Measurements from ENCODE around the gene HOXA1. TPM values are rescaled to one million over a fixed set of nuclear protein-coding genes. Genes with fewer than 3 reads are reported as not detected.
A peak's percentile ranks its signal among the peaks of the same experiment; 100 is the strongest.

Gene HOXA1
- total RNA-seq (ENCODE audit: unreplicated experiment), result not detected
- long read RNA-seq, result 0 reads

DNA sequence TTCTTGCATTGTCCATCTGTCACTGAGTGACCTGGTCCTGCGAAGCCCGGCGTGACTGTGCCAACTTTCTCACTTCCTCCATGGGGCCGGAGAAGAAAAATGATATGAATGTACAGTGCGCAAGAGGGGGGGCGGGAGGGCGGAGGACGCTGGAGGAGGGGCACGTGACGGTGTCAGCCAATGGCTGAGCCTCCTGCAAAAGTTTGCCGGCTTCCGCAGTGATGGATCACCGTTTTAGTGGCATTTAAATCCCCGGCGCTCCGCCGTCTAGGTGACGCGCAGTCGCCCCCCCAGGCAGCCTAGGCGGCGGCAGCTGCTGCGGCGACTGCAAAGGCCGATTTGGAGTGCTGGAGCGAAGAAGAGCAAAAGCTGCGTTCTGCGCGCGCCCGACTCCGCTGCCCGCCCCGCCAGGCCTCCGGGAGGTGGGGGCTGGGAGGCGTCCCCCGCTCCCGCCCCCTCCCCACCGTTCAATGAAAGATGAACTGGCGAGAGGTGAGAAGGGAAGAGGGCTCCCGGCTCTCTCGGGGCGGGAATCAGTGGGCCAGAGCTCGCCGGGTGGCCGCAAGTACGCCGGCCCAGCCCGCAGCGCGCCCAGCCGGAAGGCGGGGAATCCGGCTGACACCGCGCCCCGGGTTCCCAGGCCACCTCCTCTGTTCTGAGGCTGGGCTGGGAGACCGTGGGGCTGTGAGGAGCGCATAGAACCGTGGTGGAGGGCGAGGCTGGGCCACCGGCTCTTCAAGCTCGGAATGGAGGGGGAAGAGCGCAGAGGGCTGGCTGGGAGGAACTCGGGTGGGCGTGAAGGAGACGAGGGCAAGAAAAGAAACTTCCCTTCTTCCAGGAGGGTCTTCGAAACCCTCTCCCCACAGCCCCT, at the start of gene HOXA1:
Gene HOXA1, minus strand, starts transcription at position 104 of the 871 bp plus-strand sequence. Its CDS starts 88 bp downstream, at position 16.
- H3K4me1 Mint-ChIP-seq (ENCODE audit: low read depth, unreplicated experiment), result peaks cover 20% of the 10 kb centered on the region
- no peak for TF ChIP-seq CTCF (IDR thresholded peaks at IDR 0.05; ENCODE audit: partially characterized antibody, unreplicated experiment)
- H3K27me3 Mint-ChIP-seq (ENCODE audit: unreplicated experiment), result peaks cover 54% of the 10 kb centered on the region
- H3K9me3 Mint-ChIP-seq (ENCODE audit: unreplicated experiment), result peaks cover 23% of the 10 kb centered on the region
- H3K27ac Mint-ChIP-seq (ENCODE audit: unreplicated experiment), result no peak within 1 kb of the TSS
- H3K4me3 Mint-ChIP-seq (ENCODE audit: unreplicated experiment), result peak within 1 kb of the TSS; percentile 92
- DNase-seq, result peak; percentile 69
- H3K36me3 Mint-ChIP-seq (ENCODE audit: unreplicated experiment), result peaks cover 4% of the 10 kb centered on the region

DNA sequence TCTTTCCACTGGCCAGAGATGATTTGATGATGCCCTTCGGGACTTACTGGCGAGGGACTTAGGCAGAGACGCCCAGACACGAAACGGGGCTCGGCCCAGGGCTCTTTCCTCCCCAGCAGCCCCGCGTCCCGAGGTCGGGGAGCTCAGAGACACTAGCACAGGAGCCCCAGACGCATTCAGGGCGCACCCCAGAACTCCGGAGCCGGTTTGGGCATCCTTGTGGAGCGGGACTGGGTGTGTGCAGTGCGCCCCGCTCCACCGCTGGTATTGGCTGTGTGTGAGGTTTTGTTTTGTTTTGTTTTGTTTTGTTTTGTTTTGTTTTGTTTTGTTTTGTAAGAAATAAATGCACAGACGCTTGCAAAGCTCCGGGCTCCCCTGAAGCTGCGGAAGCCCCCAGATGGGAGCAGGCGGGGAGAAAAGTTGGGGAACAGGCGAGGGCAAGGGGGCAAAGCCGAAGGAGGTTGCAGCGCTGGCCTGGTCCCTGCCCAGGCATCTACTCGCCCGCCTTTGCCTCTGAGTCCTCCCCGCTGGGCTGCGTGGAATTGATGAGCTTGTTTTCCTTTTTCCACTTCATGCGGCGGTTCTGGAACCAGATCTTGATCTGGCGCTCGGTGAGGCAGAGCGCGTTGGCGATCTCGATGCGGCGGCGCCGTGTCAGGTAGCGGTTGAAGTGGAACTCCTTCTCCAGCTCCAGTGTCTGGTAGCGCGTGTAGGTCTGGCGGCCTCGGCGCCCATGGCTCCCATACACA, 49.5 kb upstream of the HOXA1 start:
- Mint-ChIP-seq H3K4me3 (ENCODE audit: unreplicated experiment) (no peak overlapping the region), H3K36me3 (ENCODE audit: unreplicated experiment) (peaks cover 17% of the 10 kb centered on the region), H3K27me3 (ENCODE audit: unreplicated experiment) (peaks cover 50% of the 10 kb centered on the region), H3K9me3 (ENCODE audit: unreplicated experiment) (peaks cover 4% of the 10 kb centered on the region), H3K4me1 (ENCODE audit: low read depth, unreplicated experiment) (no peaks in the 10 kb centered on the region), H3K27ac (ENCODE audit: unreplicated experiment) (no peak overlapping the region)
- TF ChIP-seq CTCF (IDR thresholded peaks at IDR 0.05; ENCODE audit: partially characterized antibody, unreplicated experiment), result no peak
- no peak for DNase-seq

DNA sequence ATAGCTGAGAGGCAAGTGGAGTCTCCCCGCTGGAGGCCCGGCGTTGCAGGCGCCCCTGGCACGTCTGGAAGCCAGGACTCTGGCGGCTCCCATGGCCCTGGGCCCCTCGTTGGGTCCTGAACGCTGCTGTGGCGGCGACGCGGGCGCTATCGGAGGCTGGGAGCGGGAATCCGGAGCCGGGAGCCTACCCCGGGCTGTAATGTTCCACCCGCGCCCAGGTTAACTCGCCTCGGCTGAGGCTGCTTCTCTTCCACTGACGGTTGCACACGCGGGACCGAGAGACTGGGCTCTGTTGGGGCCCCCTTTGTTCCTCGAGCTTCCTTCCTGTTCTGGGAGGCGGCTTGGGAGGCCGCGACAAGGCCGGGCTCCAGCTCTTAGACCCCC, 49.0 kb upstream of the HOXA1 start:
- H3K9me3 Mint-ChIP-seq (ENCODE audit: unreplicated experiment), result peaks cover 4% of the 10 kb centered on the region
- no peak overlapping the region for H3K4me3 Mint-ChIP-seq (ENCODE audit: unreplicated experiment)
- H3K36me3 Mint-ChIP-seq (ENCODE audit: unreplicated experiment), result peaks cover 17% of the 10 kb centered on the region
- no peaks in the 10 kb centered on the region for H3K4me1 Mint-ChIP-seq (ENCODE audit: low read depth, unreplicated experiment)
- no peak for DNase-seq
- no peak for TF ChIP-seq CTCF (IDR thresholded peaks at IDR 0.05; ENCODE audit: partially characterized antibody, unreplicated experiment)
- no peak overlapping the region for H3K27ac Mint-ChIP-seq (ENCODE audit: unreplicated experiment)
- peaks cover 46% of the 10 kb centered on the region for H3K27me3 Mint-ChIP-seq (ENCODE audit: unreplicated experiment)

GRCh38 chr7:27143950-27144780, 48.4 kb upstream of the HOXA1 start:
- TF ChIP-seq CTCF (IDR thresholded peaks at IDR 0.05; ENCODE audit: partially characterized antibody, unreplicated experiment), result no peak
- peaks cover 17% of the 10 kb centered on the region for H3K36me3 Mint-ChIP-seq (ENCODE audit: unreplicated experiment)
- H3K4me1 Mint-ChIP-seq (ENCODE audit: low read depth, unreplicated experiment), result no peaks in the 10 kb centered on the region
- no peak for DNase-seq
- H3K9me3 Mint-ChIP-seq (ENCODE audit: unreplicated experiment), result peaks cover 5% of the 10 kb centered on the region
- H3K27me3 Mint-ChIP-seq (ENCODE audit: unreplicated experiment), result peaks cover 45% of the 10 kb centered on the region
- H3K27ac Mint-ChIP-seq (ENCODE audit: unreplicated experiment), result no peak overlapping the region
- H3K4me3 Mint-ChIP-seq (ENCODE audit: unreplicated experiment), result no peak overlapping the region

All from glutamatergic neuron (in vitro differentiated cells).